Effector memory CD4-positive, alpha-beta T cell (primary cell): ENCODE data around the gene TBC1D23.
"Not testable (repeated sequence)": the region's sequence is repeated elsewhere in the genome, so short reads cannot be mapped to it uniquely, and the experiment has no call there.

Experiments used
- DNase-seq, 3 donors: peaks; one replicate each; pipeline ENCODE4 v3.0.0-alpha.2; 2020
- H3K27ac ChIP-seq: 2 replicates; pipeline ENCODE4 v1.7.0; 2013; ENCODE audit warnings: mild to moderate bottlenecking, low read length, moderate library complexity; ENCODE audit not compliant: insufficient read depth, poor library complexity, severe bottlenecking
- H3K27me3 ChIP-seq: replicated peaks from 2 replicates; pipeline ENCODE4 v1.7.0; 2013; ENCODE audit warnings: mild to moderate bottlenecking, low read length; ENCODE audit not compliant: insufficient read depth, control insufficient read depth, poor library complexity, severe bottlenecking
- H3K36me3 ChIP-seq: 2 replicates; pipeline ENCODE4 v1.7.0; 2013; ENCODE audit warnings: mild to moderate bottlenecking, low read length, moderate library complexity; ENCODE audit not compliant: control insufficient read depth, insufficient read depth
- H3K4me1 ChIP-seq: 2 replicates; pipeline ENCODE4 v1.7.0; 2013; ENCODE audit warnings: low read length, mild to moderate bottlenecking; ENCODE audit not compliant: control insufficient read depth, insufficient read depth, poor library complexity, severe bottlenecking
- H3K4me3 ChIP-seq: 2 replicates; pipeline ENCODE4 v1.7.0; 2013; ENCODE audit warnings: low read length, low read depth, mild to moderate bottlenecking; ENCODE audit not compliant: insufficient read depth, poor library complexity, severe bottlenecking
- H3K9me3 ChIP-seq: 2 replicates; pipeline ENCODE4 v1.7.0; 2013; ENCODE audit warnings: mild to moderate bottlenecking, low read length, moderate library complexity; ENCODE audit not compliant: control insufficient read depth

The TBC1D23 gene

GRCh38 chr3:100254168-100254777 is 6.5 kb upstream of the TBC1D23 start:
- Histone ChIP-seq H3K27ac (no peak overlapping the region), H3K4me3 (no peak overlapping the region)
- no peak for DNase-seq

DNA sequence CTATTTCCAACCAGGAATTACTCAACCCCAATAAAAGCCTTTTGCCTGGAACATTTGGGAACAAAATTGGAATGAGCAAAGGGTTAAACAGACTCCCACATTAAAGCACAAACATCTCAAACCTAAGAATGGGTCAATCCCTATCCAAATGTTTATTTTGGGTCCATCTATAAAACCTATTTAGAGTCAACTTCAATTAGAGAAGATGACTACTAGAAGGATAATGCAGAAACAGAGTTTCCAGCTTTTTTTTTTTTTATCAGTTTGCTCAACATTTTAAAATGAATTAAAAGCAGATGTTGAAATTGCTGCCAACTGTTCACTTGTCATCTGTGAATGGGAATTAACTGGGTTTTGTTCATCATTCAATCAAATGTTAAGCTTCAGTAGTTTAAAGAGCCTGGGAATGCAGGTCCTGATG is 4.1 kb upstream of the TBC1D23 start:
- H3K27ac ChIP-seq = no peak overlapping the region

More at GRCh38 chr3:100254168-100254777, 6.5 kb upstream of the TBC1D23 start:
- H3K9me3 ChIP-seq = no peaks in the 10 kb centered on the region
- no peaks in the 10 kb centered on the region for H3K4me1 ChIP-seq
- H3K36me3 ChIP-seq = no peaks in the 10 kb centered on the region
- H3K27me3 ChIP-seq = no peaks in the 10 kb centered on the region

DNA sequence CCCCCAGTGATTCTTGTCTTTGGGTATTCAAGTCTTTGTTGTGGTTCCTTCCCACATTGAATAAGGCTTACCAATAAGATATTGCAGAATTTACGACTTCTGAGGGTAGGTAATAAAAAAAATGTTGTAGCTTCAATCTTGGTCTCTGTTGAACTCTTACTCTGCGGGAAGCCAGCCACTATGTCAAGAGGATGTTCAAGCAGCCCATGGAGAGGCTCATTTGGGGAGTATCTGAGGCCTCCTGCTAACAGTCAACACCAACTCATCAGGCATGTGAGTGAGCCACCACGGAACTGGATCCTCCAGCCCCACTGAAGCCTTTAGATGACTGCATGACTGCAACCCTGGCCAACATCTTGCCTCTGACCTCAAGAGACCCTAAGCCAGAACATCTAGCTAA is 3.2 kb upstream of the TBC1D23 start:
- Histone ChIP-seq H3K27me3 (no peaks in the 10 kb centered on the region), H3K9me3 (no peaks in the 10 kb centered on the region), H3K4me3 (no peak overlapping the region), H3K36me3 (no peaks in the 10 kb centered on the region), H3K27ac (no peak overlapping the region), H3K4me1 (peaks cover 7% of the 10 kb centered on the region)
- DNase-seq = no peak

More for the DNA sequence above, 4.1 kb upstream of the TBC1D23 start:
- no peak for DNase-seq
- no peaks in the 10 kb centered on the region for H3K27me3 ChIP-seq
- H3K9me3 ChIP-seq = no peaks in the 10 kb centered on the region
- no peaks in the 10 kb centered on the region for H3K36me3 ChIP-seq
- no peak overlapping the region for H3K4me3 ChIP-seq
- H3K4me1 ChIP-seq = peaks cover 7% of the 10 kb centered on the region

- no peaks in the 10 kb centered on the region for H3K9me3 ChIP-seq
- H3K4me1 ChIP-seq = peaks cover 7% of the 10 kb centered on the region
- H3K36me3 ChIP-seq = no peaks in the 10 kb centered on the region
- H3K27me3 ChIP-seq = no peaks in the 10 kb centered on the region
- DNase-seq = no peak
- peak overlapping the region; percentile 91 for H3K27ac ChIP-seq
- H3K4me3 ChIP-seq = peak overlapping the region; percentile 94
Observed at GRCh38 chr3:100260081-100260684, 609 bp upstream of the TBC1D23 start.

- Histone ChIP-seq H3K27ac (peak overlapping the region; percentile 91), H3K36me3 (no peaks in the 10 kb centered on the region), H3K9me3 (no peaks in the 10 kb centered on the region), H3K27me3 (no peaks in the 10 kb centered on the region), H3K4me1 (peaks cover 7% of the 10 kb centered on the region), H3K4me3 (peak overlapping the region; percentile 94)
- DNase-seq = no peak
Observed at GRCh38 chr3:100261485-100261903, 702 bp downstream of the TBC1D23 start.

GRCh38 chr3:100262925-100263324 is 2.1 kb downstream of the TBC1D23 start:
- H3K36me3 ChIP-seq = not testable (repeated sequence)

GRCh38 chr3:100263583-100263982 is 2.8 kb downstream of the TBC1D23 start:
- H3K27me3 ChIP-seq = no peaks in the 10 kb centered on the region
- H3K9me3 ChIP-seq = no peaks in the 10 kb centered on the region
- H3K27ac ChIP-seq = no peak overlapping the region
- peaks cover 7% of the 10 kb centered on the region for H3K4me1 ChIP-seq
- no peak overlapping the region for H3K4me3 ChIP-seq
- DNase-seq = no peak
- no peaks in the 10 kb centered on the region for H3K36me3 ChIP-seq

More at GRCh38 chr3:100262925-100263324, 2.1 kb downstream of the TBC1D23 start:
- H3K27me3 ChIP-seq, H3K27ac ChIP-seq, H3K4me3 ChIP-seq, H3K4me1 ChIP-seq, DNase-seq, H3K9me3 ChIP-seq: not testable (repeated sequence)

- Histone ChIP-seq H3K4me1 (peaks cover 7% of the 10 kb centered on the region), H3K4me3 (no peak overlapping the region), H3K27ac (no peak overlapping the region)
Observed at GRCh38 chr3:100264242-100264641, 3.5 kb downstream of the TBC1D23 start.

GRCh38 chr3:100265016-100265415 is 4.2 kb downstream of the TBC1D23 start:
- no peaks in the 10 kb centered on the region for H3K36me3 ChIP-seq
- H3K27ac ChIP-seq = no peak overlapping the region
- H3K27me3 ChIP-seq = no peaks in the 10 kb centered on the region
- peaks cover 5% of the 10 kb centered on the region for H3K4me1 ChIP-seq
- no peaks in the 10 kb centered on the region for H3K9me3 ChIP-seq
- DNase-seq = no peak
- no peak overlapping the region for H3K4me3 ChIP-seq

More at GRCh38 chr3:100264242-100264641, 3.5 kb downstream of the TBC1D23 start:
- H3K27me3 ChIP-seq = no peaks in the 10 kb centered on the region
- H3K36me3 ChIP-seq = no peaks in the 10 kb centered on the region
- DNase-seq = no peak
- no peaks in the 10 kb centered on the region for H3K9me3 ChIP-seq

DNA sequence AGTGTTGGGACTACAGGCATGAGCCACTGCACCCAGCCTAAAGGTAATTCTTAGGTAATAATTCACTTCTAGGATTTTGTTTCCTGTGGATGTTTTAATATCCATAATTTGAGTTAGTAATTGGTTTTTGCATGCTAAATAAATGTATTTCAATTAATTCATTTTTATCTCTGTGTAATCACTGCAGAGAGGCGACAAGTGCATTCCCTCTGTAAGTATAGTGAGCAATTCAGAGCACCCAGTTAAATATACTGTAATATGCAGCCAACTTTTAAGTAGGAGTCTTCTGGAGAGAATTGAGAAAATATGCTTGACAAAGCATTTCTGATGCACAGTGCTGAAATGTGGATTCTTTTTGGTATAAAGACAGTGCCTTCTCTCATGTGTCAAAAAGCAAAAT is 5.7 kb downstream of the TBC1D23 start:
- Histone ChIP-seq H3K36me3 (no peaks in the 10 kb centered on the region), H3K4me3 (no peak overlapping the region), H3K4me1 (no peaks in the 10 kb centered on the region), H3K9me3 (no peaks in the 10 kb centered on the region), H3K27ac (no peak overlapping the region), H3K27me3 (no peaks in the 10 kb centered on the region)
- no peak for DNase-seq
